ENCODE results near the gene PHC2. TPM values are rescaled to one million over a fixed set of nuclear protein-coding genes. Genes with fewer than 3 reads are reported as not detected.

Gene PHC2
- total RNA-seq, 1 donor from 2014 or later = 135 TPM

- Mint-ChIP-seq H3K4me3 (ENCODE audit: low read depth) (no peak overlapping the region), H3K27me3 (no peaks in the 10 kb centered on the region), H3K4me1 (ENCODE audit: low read depth) (peaks cover 29% of the 10 kb centered on the region), H3K27ac (peak overlapping the region; percentile 30), H3K9me3 (ENCODE audit: low read depth) (no peaks in the 10 kb centered on the region), H3K36me3 (ENCODE audit: insufficient read depth) (peaks cover 12% of the 10 kb centered on the region)
- no peak for DNase-seq (ENCODE audit: low spot score, unreplicated experiment)
- TF ChIP-seq CTCF (IDR thresholded peaks at IDR 0.05; ENCODE audit: unreplicated experiment) = no peak
Measured at GRCh38 chr1:33357099-33357498, 73.8 kb downstream of the PHC2 start.

- no peaks in the 10 kb centered on the region for H3K9me3 Mint-ChIP-seq (ENCODE audit: low read depth)
- H3K4me3 Mint-ChIP-seq (ENCODE audit: low read depth) = no peak overlapping the region
- no peak for TF ChIP-seq CTCF (IDR thresholded peaks at IDR 0.05; ENCODE audit: unreplicated experiment)
- H3K27ac Mint-ChIP-seq = no peak overlapping the region
- peaks cover 29% of the 10 kb centered on the region for H3K4me1 Mint-ChIP-seq (ENCODE audit: low read depth)
- peaks cover 12% of the 10 kb centered on the region for H3K36me3 Mint-ChIP-seq (ENCODE audit: insufficient read depth)
- no peaks in the 10 kb centered on the region for H3K27me3 Mint-ChIP-seq
- DNase-seq (ENCODE audit: low spot score, unreplicated experiment) = no peak
Measured at GRCh38 chr1:33354707-33355316, 76.1 kb downstream of the PHC2 start.

- no peak overlapping the region for H3K27ac Mint-ChIP-seq
- H3K27me3 Mint-ChIP-seq = no peaks in the 10 kb centered on the region
- H3K4me1 Mint-ChIP-seq (ENCODE audit: low read depth) = peaks cover 30% of the 10 kb centered on the region
- H3K9me3 Mint-ChIP-seq (ENCODE audit: low read depth) = no peaks in the 10 kb centered on the region
- H3K4me3 Mint-ChIP-seq (ENCODE audit: low read depth) = no peak overlapping the region
- peaks cover 8% of the 10 kb centered on the region for H3K36me3 Mint-ChIP-seq (ENCODE audit: insufficient read depth)
- no peak for TF ChIP-seq CTCF (IDR thresholded peaks at IDR 0.05; ENCODE audit: unreplicated experiment)
- no peak for DNase-seq (ENCODE audit: low spot score, unreplicated experiment)
Measured at GRCh38 chr1:33353531-33353930, 77.4 kb downstream of the PHC2 start.

- no peak overlapping the region for H3K27ac Mint-ChIP-seq
- H3K27me3 Mint-ChIP-seq = no peaks in the 10 kb centered on the region
Measured at GRCh38 chr1:33351281-33351660, 79.6 kb downstream of the PHC2 start.

GRCh38 chr1:33350611-33351280, 80.1 kb downstream of the PHC2 start:
- TF ChIP-seq CTCF (IDR thresholded peaks at IDR 0.05; ENCODE audit: unreplicated experiment) = no peak
- Mint-ChIP-seq H3K27me3 (no peaks in the 10 kb centered on the region), H3K4me1 (ENCODE audit: low read depth) (peaks cover 42% of the 10 kb centered on the region), H3K36me3 (ENCODE audit: insufficient read depth) (no peaks in the 10 kb centered on the region), H3K27ac (peak overlapping the region; percentile 96), H3K4me3 (ENCODE audit: low read depth) (peak overlapping the region; percentile 88), H3K9me3 (ENCODE audit: low read depth) (no peaks in the 10 kb centered on the region)
- no peak for DNase-seq (ENCODE audit: low spot score, unreplicated experiment)

More at GRCh38 chr1:33351281-33351660, 79.6 kb downstream of the PHC2 start:
- TF ChIP-seq CTCF (IDR thresholded peaks at IDR 0.05; ENCODE audit: unreplicated experiment) = no peak
- Mint-ChIP-seq H3K36me3 (ENCODE audit: insufficient read depth) (peaks cover 2% of the 10 kb centered on the region), H3K9me3 (ENCODE audit: low read depth) (no peaks in the 10 kb centered on the region), H3K4me1 (ENCODE audit: low read depth) (peaks cover 39% of the 10 kb centered on the region), H3K4me3 (ENCODE audit: low read depth) (peak overlapping the region; percentile 58)
- DNase-seq (ENCODE audit: low spot score, unreplicated experiment) = no peak

All from progenitor cell of endocrine pancreas (in vitro differentiated cells).